Activated CD4-positive, alpha-beta T cell treated with anti-CD3 and anti-CD28 coated beads, Interleukin-2, amount 50 U/mL, for 4 hours (primary cell): ENCODE results near the gene CNNM1.

Experiments used
- DNase-seq, 2 experiments: peaks; one replicate each; pipeline ENCODE4 v3.0.0-alpha.2; 2020

CNNM1 gene

GRCh38 chr10:99329304-99329553 is at the start of gene CNNM1:
Gene CNNM1, plus strand, starts transcription at chr10:99329356. Its CDS starts 32 bp downstream, at chr10:99329388.
- peak in 1 of 2 experiments; percentile 5 for DNase-seq

- no peak for DNase-seq
These were observed 49.5 kb upstream of the CNNM1 start for GRCh38 chr10:99279626-99280111.

- no peak for DNase-seq
These were observed 48.7 kb upstream of the CNNM1 start for GRCh38 chr10:99280472-99280871.

GRCh38 chr10:99285881-99286280 is 43.3 kb upstream of the CNNM1 start:
- no peak for DNase-seq

GRCh38 chr10:99290306-99290705 is 38.9 kb upstream of the CNNM1 start:
- DNase-seq = no peak

- no peak for DNase-seq
These were observed 37.0 kb upstream of the CNNM1 start for GRCh38 chr10:99292159-99292558.

- DNase-seq = no peak
These were observed 32.6 kb upstream of the CNNM1 start for GRCh38 chr10:99296605-99297004.

GRCh38 chr10:99297033-99297432 is 32.1 kb upstream of the CNNM1 start:
- no peak for DNase-seq

GRCh38 chr10:99303899-99304861 is 25.0 kb upstream of the CNNM1 start:
- no peak for DNase-seq

- DNase-seq = no peak
These were observed 24.3 kb upstream of the CNNM1 start for GRCh38 chr10:99304862-99305229.

GRCh38 chr10:99312501-99312900 is 16.7 kb upstream of the CNNM1 start:
- DNase-seq = no peak

GRCh38 chr10:99315853-99316252 is 13.3 kb upstream of the CNNM1 start:
- DNase-seq = no peak

- no peak for DNase-seq
These were observed 12.8 kb upstream of the CNNM1 start for GRCh38 chr10:99316374-99316773.

GRCh38 chr10:99318048-99318447 is 11.1 kb upstream of the CNNM1 start:
- no peak for DNase-seq

- DNase-seq = no peak
These were observed 10.7 kb upstream of the CNNM1 start for GRCh38 chr10:99318475-99318874.

GRCh38 chr10:99325281-99325680 is 3.9 kb upstream of the CNNM1 start:
- no peak for DNase-seq

GRCh38 chr10:99326871-99327270 is 2.3 kb upstream of the CNNM1 start:
- no peak for DNase-seq

- DNase-seq = no peak
These were observed 415 bp upstream of the CNNM1 start for GRCh38 chr10:99328579-99329303.

- DNase-seq = no peak
These were observed 594 bp downstream of the CNNM1 start for GRCh38 chr10:99329554-99330346.

GRCh38 chr10:99330347-99330924 is 1.3 kb downstream of the CNNM1 start:
- DNase-seq = no peak

GRCh38 chr10:99331207-99331803 is 2.1 kb downstream of the CNNM1 start:
- no peak for DNase-seq

GRCh38 chr10:99337311-99337811 is 8.2 kb downstream of the CNNM1 start:
- no peak for DNase-seq
